Liver (tissue), 3 donors: ENCODE measurements around the gene SPAG4.

Experiments used
- ATF3 ChIP-seq: IDR thresholded peaks from 2 replicates; pipeline ENCODE4 v1.6.1; 2016; ENCODE audit warnings: antibody characterized with exemption
- CTCF ChIP-seq: fragments of 150-350 bp; IDR thresholded peaks from 2 replicates; pipeline ENCODE4 v1.5.1; 2017; ENCODE audit warnings: improper control_type of control experiment, low read depth, low read length; ENCODE audit not compliant: missing input control
- EGR1 ChIP-seq, 2 donors: IDR thresholded peaks; 2 replicates each; pipeline ENCODE4 v1.6.1; 2016 to 2018; ENCODE audit warnings: antibody characterized with exemption in 2 of 2, low read depth in 2 of 2
- GABPA ChIP-seq, 2 donors: IDR thresholded peaks in 1 of 2; conservative IDR thresholded peaks in 1 of 2; 2 replicates each; pipeline ENCODE4 v1.6.1; 2016; ENCODE audit warnings: antibody characterized with exemption in 2 of 2, mild to moderate bottlenecking in 1 of 2, moderate library complexity in 1 of 2
- JUND ChIP-seq, 2 donors: IDR thresholded peaks; 2 replicates each; pipeline ENCODE4 v1.6.1; 2016; ENCODE audit warnings: antibody characterized with exemption in 2 of 2
- MAX ChIP-seq: IDR thresholded peaks from 2 replicates; pipeline ENCODE4 v1.6.1; 2016; ENCODE audit warnings: antibody characterized with exemption
- NR2F2 ChIP-seq: IDR thresholded peaks from 2 replicates; pipeline ENCODE4 v1.6.1; 2016; ENCODE audit warnings: antibody characterized with exemption
- RAD21 ChIP-seq, 2 donors: IDR thresholded peaks; 2 replicates each; pipeline ENCODE4 v1.6.1; 2016; ENCODE audit warnings: antibody characterized with exemption in 2 of 2, mild to moderate bottlenecking in 2 of 2
- REST ChIP-seq: IDR thresholded peaks from 2 replicates; pipeline ENCODE4 v1.6.1; 2016; ENCODE audit warnings: antibody characterized with exemption, mild to moderate bottlenecking
- RXRA ChIP-seq, 2 donors: IDR thresholded peaks; 2 replicates each; pipeline ENCODE4 v1.6.1; 2017 to 2018; ENCODE audit warnings: antibody characterized with exemption in 2 of 2, mild to moderate bottlenecking in 1 of 2
- SP1 ChIP-seq: IDR thresholded peaks from 2 replicates; pipeline ENCODE4 v1.6.1; 2018; ENCODE audit warnings: antibody characterized with exemption, mild to moderate bottlenecking
- TAF1 ChIP-seq: conservative IDR thresholded peaks from 2 replicates; pipeline ENCODE4 v1.6.1; 2016; ENCODE audit warnings: antibody characterized with exemption, mild to moderate bottlenecking
- YY1 ChIP-seq: IDR thresholded peaks from 2 replicates; pipeline ENCODE4 v1.6.1; 2016; ENCODE audit warnings: antibody characterized with exemption, mild to moderate bottlenecking
- ZBTB33 ChIP-seq: IDR thresholded peaks from 2 replicates; pipeline ENCODE4 v1.6.1; 2016; ENCODE audit warnings: antibody characterized with exemption
- donor health status: healthy.
- donor health status: healthy.

- TF ChIP-seq CTCF, result no peak
- no peak for TF ChIP-seq YY1
- TF ChIP-seq EGR1 (IDR thresholded peaks at IDR 0.05; ENCODE audit: low read depth in 2 of 2), result no peak
- TF ChIP-seq REST, result no peak
- TF ChIP-seq ATF3, result no peak
- no peak for TF ChIP-seq NR2F2
- no peak for TF ChIP-seq GABPA (IDR thresholded peaks at IDR 0.05 in 1 of 2, conservative IDR thresholded peaks at IDR 0.05 in 1 of 2)
- no peak for TF ChIP-seq MAX
- no peak for TF ChIP-seq SP1
- TF ChIP-seq TAF1, result no peak
- no peak for TF ChIP-seq JUND (IDR thresholded peaks at IDR 0.05)
- no peak for TF ChIP-seq RAD21 (IDR thresholded peaks at IDR 0.05)
- TF ChIP-seq RXRA (IDR thresholded peaks at IDR 0.05), result no peak
- TF ChIP-seq ZBTB33, result no peak
Measured at GRCh38 chr20:35601990-35602389, 13.6 kb upstream of the SPAG4 start.
